Neural cell (in vitro differentiated cells): ENCODE measurements around the gene TPCN1. TPM values are rescaled to one million over a fixed set of nuclear protein-coding genes. Genes with fewer than 3 reads are reported as not detected.

Experiments used
- H2AFZ ChIP-seq: fragments of 200-600, 300-800 bp; sonication (generic), shearing (Covaris generic); 2 replicates; pipeline ENCODE4 v1.6.0; 2014; ENCODE audit warnings: low read depth, mild to moderate bottlenecking, antibody characterized with exemption, low read length, moderate library complexity
- H3F3A ChIP-seq: fragments of 200-600 bp; shearing (Covaris generic); 2 replicates; pipeline ENCODE4 v1.6.1; 2016; ENCODE audit warnings: mild to moderate bottlenecking, moderate library complexity, mixed read lengths, antibody characterized with exemption, low read length; ENCODE audit not compliant: insufficient read depth, poor library complexity, severe bottlenecking
- H3K27ac ChIP-seq: fragments of 200-600, 300-800 bp; sonication (generic), shearing (Covaris generic); 2 replicates; pipeline ENCODE4 v1.5.1; 2014; ENCODE audit warnings: mild to moderate bottlenecking, low read length, moderate library complexity
- H3K27me3 ChIP-seq: fragments of 300-800, 200-600 bp; sonication (generic), shearing (Covaris generic); 2 replicates; pipeline ENCODE4 v1.6.0; 2014; ENCODE audit warnings: mild to moderate bottlenecking, low read depth, low read length, moderate library complexity; ENCODE audit not compliant: insufficient read depth
- H3K36me3 ChIP-seq: fragments of 300-800, 200-600 bp; sonication (generic), shearing (Covaris generic); 2 replicates; pipeline ENCODE4 v1.5.1; 2014; ENCODE audit warnings: mild to moderate bottlenecking, antibody characterized with exemption, low read length, moderate library complexity; ENCODE audit not compliant: insufficient read depth
- H3K4me2 ChIP-seq: fragments of 300-800, 200-600 bp; sonication (generic), shearing (Covaris generic); 2 replicates; pipeline ENCODE4 v1.6.0; 2014; ENCODE audit warnings: mild to moderate bottlenecking, low read length
- H3K4me3 ChIP-seq: fragments of 300-800, 200-600 bp; sonication (generic), shearing (Covaris generic); 2 replicates; pipeline ENCODE4 v1.5.1; 2014; ENCODE audit warnings: mild to moderate bottlenecking, low read length, moderate library complexity
- H3K79me2 ChIP-seq: fragments of 200-600 bp; shearing (Covaris generic); replicated peaks from 2 replicates; pipeline ENCODE4 v1.6.0; 2014; ENCODE audit warnings: mild to moderate bottlenecking, low read length, moderate library complexity; ENCODE audit not compliant: insufficient read depth
- H3K9ac ChIP-seq: fragments of 300-800, 200-600 bp; sonication (generic), shearing (Covaris generic); 2 replicates; pipeline ENCODE4 v1.6.1; 2016; ENCODE audit warnings: mild to moderate bottlenecking, low read length, mixed read lengths
- H3K9me2 ChIP-seq: fragments of 200-600 bp; shearing (Covaris generic); 2 replicates; pipeline ENCODE4 v1.6.1; 2016; ENCODE audit warnings: mild to moderate bottlenecking, low read length, mixed read lengths; ENCODE audit not compliant: insufficient read depth
- H3K9me3 ChIP-seq: fragments of 200-600, 300-800 bp; sonication (generic), shearing (Covaris generic); 2 replicates; pipeline ENCODE4 v1.6.1; 2016; ENCODE audit warnings: mild to moderate bottlenecking, mixed run types, low read length, moderate library complexity, mixed read lengths
- H4K20me1 ChIP-seq: fragments of 200-600 bp; shearing (Covaris generic); 2 replicates; pipeline ENCODE4 v1.6.1; 2016; ENCODE audit warnings: mild to moderate bottlenecking, mixed run types; ENCODE audit not compliant: insufficient read depth
- CTCF ChIP-seq: fragments of 450-650 bp; IDR thresholded peaks from 2 replicates; pipeline ENCODE4 v1.5.1; 2014; ENCODE audit warnings: antibody characterized with exemption, mild to moderate bottlenecking, moderate library complexity; ENCODE audit not compliant: poor library complexity, severe bottlenecking
- EP300 ChIP-seq: fragments of 450-650 bp; conservative IDR thresholded peaks from 2 replicates; pipeline ENCODE4 v1.6.1; 2014; ENCODE audit warnings: antibody characterized with exemption, mild to moderate bottlenecking, moderate library complexity; ENCODE audit not compliant: poor library complexity, severe bottlenecking
- EZH2 ChIP-seq: fragments of 200-600, 300-800 bp; shearing (Covaris generic), sonication (generic); IDR thresholded peaks from 2 replicates; pipeline ENCODE4 v1.6.1; 2014; ENCODE audit warnings: antibody characterized with exemption, low read length, borderline replicate concordance, mild to moderate bottlenecking; ENCODE audit not compliant: insufficient read depth, poor library complexity, severe bottlenecking
- MXI1 ChIP-seq: fragments of 450-650 bp; conservative IDR thresholded peaks from 2 replicates; pipeline ENCODE4 v1.6.1; 2014; ENCODE audit warnings: antibody characterized with exemption, mild to moderate bottlenecking; ENCODE audit not compliant: poor library complexity, severe bottlenecking
- POLR2AphosphoS5 ChIP-seq: IDR thresholded peaks from 2 replicates; pipeline ENCODE4 v1.6.1; 2012
- RAD21 ChIP-seq: fragments of 450-650 bp; conservative IDR thresholded peaks from 2 replicates; pipeline ENCODE4 v1.6.1; 2014; ENCODE audit warnings: antibody characterized with exemption, mild to moderate bottlenecking, moderate library complexity
- REST ChIP-seq: IDR thresholded peaks from 2 replicates; pipeline ENCODE4 v1.6.1; 2012; ENCODE audit warnings: borderline replicate concordance
- SMC3 ChIP-seq: fragments of 450-650 bp; conservative IDR thresholded peaks from 2 replicates; pipeline ENCODE4 v1.6.1; 2014; ENCODE audit warnings: antibody characterized with exemption, mild to moderate bottlenecking, moderate library complexity; ENCODE audit not compliant: poor library complexity
- TAF1 ChIP-seq: IDR thresholded peaks from 2 replicates; pipeline ENCODE4 v1.6.1; 2012; ENCODE audit warnings: low read depth
- polyA plus RNA-seq: library from polyadenylated mRNA; depleted of rRNA; stranded (reverse); fragments of >200 nt; gene quantifications from 2 replicates; pipeline ENCODE4 v1.2.3, GENCODE V29; 2014

TPCN1 gene
- polyA plus RNA-seq, 1 donor from 2014 or later, result 4.0 TPM

DNA sequence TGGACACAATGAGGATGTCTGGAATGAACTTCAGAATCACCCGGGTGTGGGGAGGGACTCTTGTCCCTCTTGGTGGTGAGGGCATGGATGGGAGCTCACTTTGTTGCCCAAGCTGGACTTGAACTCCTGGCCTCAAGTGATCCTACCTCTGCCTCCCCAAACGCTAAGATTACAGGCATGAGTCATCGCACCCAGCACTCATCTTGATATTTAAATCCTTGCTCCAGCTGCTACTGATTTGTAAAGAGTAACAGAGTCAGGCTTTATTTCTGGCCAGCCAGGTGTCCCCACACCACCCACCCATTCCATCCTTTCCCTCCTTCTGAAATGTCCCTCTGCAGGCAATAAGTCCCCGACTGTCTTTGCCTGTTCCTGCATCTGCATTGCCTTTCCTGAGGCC, 40.9 kb upstream of the TPCN1 start:
- Histone ChIP-seq H3K9me3 (no peaks in the 10 kb centered on the region), H3K4me2 (no peak overlapping the region), H3K9ac (no peak overlapping the region), H3K27me3 (no peaks in the 10 kb centered on the region), H4K20me1 (no peaks in the 10 kb centered on the region), H2AFZ (no peak overlapping the region), H3K79me2 (peaks cover 5% of the 10 kb centered on the region), H3K27ac (no peak overlapping the region), H3K9me2 (no peaks in the 10 kb centered on the region), H3K36me3 (peaks cover 8% of the 10 kb centered on the region), H3F3A (no peaks in the 10 kb centered on the region), H3K4me3 (no peak overlapping the region)
- no peak for TF ChIP-seq EZH2
- TF ChIP-seq SMC3, result no peak
- no peak for TF ChIP-seq POLR2AphosphoS5
- TF ChIP-seq RAD21, result no peak
- TF ChIP-seq CTCF, result no peak
- no peak for TF ChIP-seq MXI1
- no peak for TF ChIP-seq EP300
- TF ChIP-seq REST, result no peak
- no peak for TF ChIP-seq TAF1

DNA sequence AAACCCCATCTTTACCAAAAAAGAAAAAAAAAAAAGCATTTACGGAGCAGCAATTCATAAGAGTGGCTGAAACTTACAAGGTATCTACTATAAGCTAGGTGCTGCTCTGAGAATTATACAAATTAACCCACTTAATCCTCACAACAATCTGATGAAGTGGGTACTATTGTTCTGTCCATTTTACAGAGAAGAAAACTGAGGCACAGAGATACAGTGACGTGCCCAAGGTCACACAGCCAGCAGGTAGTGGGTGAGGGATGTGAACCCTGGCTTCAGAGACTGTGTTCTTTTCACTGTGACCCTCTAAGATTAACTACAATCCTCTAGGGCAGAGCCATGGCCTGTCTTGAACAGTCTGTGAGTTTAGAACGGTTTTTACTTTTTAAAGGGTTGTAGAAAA, 39.3 kb upstream of the TPCN1 start:
- H3K4me3 ChIP-seq, result no peak overlapping the region
- H3K4me2 ChIP-seq, result no peak overlapping the region
- H3K79me2 ChIP-seq, result peaks cover 10% of the 10 kb centered on the region
- no peaks in the 10 kb centered on the region for H3K9me3 ChIP-seq
- H4K20me1 ChIP-seq, result no peaks in the 10 kb centered on the region
- no peaks in the 10 kb centered on the region for H3K9me2 ChIP-seq
- no peaks in the 10 kb centered on the region for H3F3A ChIP-seq
- no peak overlapping the region for H2AFZ ChIP-seq
- no peak overlapping the region for H3K9ac ChIP-seq
- peaks cover 4% of the 10 kb centered on the region for H3K36me3 ChIP-seq
- no peak overlapping the region for H3K27ac ChIP-seq
- no peak for TF ChIP-seq RAD21
- TF ChIP-seq CTCF, result no peak
- TF ChIP-seq POLR2AphosphoS5, result no peak
- TF ChIP-seq SMC3, result no peak
- no peak for TF ChIP-seq EZH2
- no peak for TF ChIP-seq TAF1
- no peak for TF ChIP-seq EP300
- no peak for TF ChIP-seq REST
- TF ChIP-seq MXI1, result no peak
- no peaks in the 10 kb centered on the region for H3K27me3 ChIP-seq
